K562 (cell line): ENCODE measurements around the gene KRT1. TPM values are rescaled to one million over a fixed set of nuclear protein-coding genes. Genes with fewer than 3 reads are reported as not detected.

ENCODE experiments used
- C11orf30 ChIP-seq: fragments of 450-650 bp; IDR thresholded peaks from 2 replicates; pipeline ENCODE4 v1.6.1; 2016; ENCODE audit warnings: low read depth, mild to moderate bottlenecking
- CBX2 ChIP-seq: fragments of 200-600 bp; sonication (generic); IDR thresholded peaks from one replicate; pipeline ENCODE4 v1.6.1; 2012; ENCODE audit warnings: mild to moderate bottlenecking, low read length, inconsistent platforms; ENCODE audit not compliant: insufficient read depth, poor library complexity, severe bottlenecking
- CCAR2 ChIP-seq: fragments of 200-400 bp; formaldehyde crosslinking; IDR thresholded peaks from 2 replicates; pipeline ENCODE4 v1.6.1; 2017; ENCODE audit warnings: mild to moderate bottlenecking, low read depth, low read length
- ESRRA ChIP-seq: fragments of 450-650 bp; IDR thresholded peaks from 2 replicates; pipeline ENCODE4 v1.6.1; 2014; ENCODE audit warnings: low read depth, mild to moderate bottlenecking, moderate library complexity, borderline replicate concordance
- GTF2F1 ChIP-seq: IDR thresholded peaks from 2 replicates; pipeline ENCODE4 v1.6.1; 2011; ENCODE audit warnings: low read depth, low read length, improper control_type of control experiment
- HDAC2 ChIP-seq: fragments of 450-650 bp; IDR thresholded peaks from 2 replicates; pipeline ENCODE4 v1.6.1; 2016; ENCODE audit warnings: mild to moderate bottlenecking
- JUND ChIP-seq, 2 experiments: IDR thresholded peaks; 2 replicates in 1 of 2; 3 replicates in 1 of 2; pipeline ENCODE4 v1.6.1; 2011; ENCODE audit warnings: borderline replicate concordance in 2 of 2, low read depth in 2 of 2, low read length in 2 of 2, improper control_type of control experiment in 1 of 2, missing biosample characterization in 1 of 2, missing genetic modification characterization in 1 of 2, missing genetic modification reagents in 1 of 2
- KLF1 ChIP-seq: fragments of 450-650 bp; IDR thresholded peaks from 2 replicates; pipeline ENCODE4 v1.6.1; 2016; ENCODE audit warnings: missing genetic modification characterization, missing compliant biosample characterization
- LCOR ChIP-seq: sonication (generic); formaldehyde crosslinking; IDR thresholded peaks from 2 replicates; pipeline ENCODE4 v1.8.0; 2022; ENCODE audit warnings: mild to moderate bottlenecking, missing genetic modification reagents
- MAZ ChIP-seq, 2 experiments: fragments of 450-650 bp in 1 of 2; sonication (generic) in 1 of 2; formaldehyde crosslinking; IDR thresholded peaks in 1 of 2; conservative IDR thresholded peaks in 1 of 2; 2 replicates each; pipeline versions ENCODE4 v1.4.0 to v1.5.0; 2020; ENCODE audit warnings: mild to moderate bottlenecking in 1 of 2, missing genetic modification reagents in 1 of 2
- MECOM ChIP-seq: fragments of 250-450 bp; sonication (Bioruptor Pico); IDR thresholded peaks from 2 replicates; pipeline ENCODE4 v1.8.0; 2022; ENCODE audit warnings: inconsistent platforms
- MEIS2 ChIP-seq: fragments of 450-650 bp; IDR thresholded peaks from 2 replicates; pipeline ENCODE4 v1.6.1; 2014; ENCODE audit warnings: mild to moderate bottlenecking; ENCODE audit not compliant: partially characterized antibody
- NCOA1 ChIP-seq: fragments of 450-650 bp; IDR thresholded peaks from 2 replicates; pipeline ENCODE4 v1.6.1; 2016; ENCODE audit warnings: low read depth
- NFIC ChIP-seq: fragments of 450-650 bp; IDR thresholded peaks from 2 replicates; pipeline ENCODE4 v1.6.1; 2017; ENCODE audit warnings: mild to moderate bottlenecking, inconsistent platforms
- PRPF4 ChIP-seq: fragments of 200-400 bp; formaldehyde crosslinking; IDR thresholded peaks from one replicate; pipeline ENCODE4 v1.6.1; 2017; ENCODE audit warnings: low read length, low read depth, mild to moderate bottlenecking; ENCODE audit not compliant: insufficient read depth, poor library complexity, severe bottlenecking
- RFX5 ChIP-seq: IDR thresholded peaks from 2 replicates; pipeline ENCODE4 v1.6.1; 2011; ENCODE audit warnings: low read depth, mild to moderate bottlenecking, improper control_type of control experiment, low read length
- SMAD3 ChIP-seq: fragments of 450-650 bp; formaldehyde crosslinking; conservative IDR thresholded peaks from 2 replicates; pipeline ENCODE4 v1.4.0; 2020; ENCODE audit warnings: mild to moderate bottlenecking
- STAT5A ChIP-seq: IDR thresholded peaks from 2 replicates; pipeline ENCODE4 v1.6.1; 2012; ENCODE audit warnings: low read length, inconsistent platforms, borderline replicate concordance
- ZNF24 ChIP-seq: fragments of 450-650 bp; IDR thresholded peaks from 2 replicates; pipeline ENCODE4 v1.6.1; 2016
- ZNF830 ChIP-seq: fragments of 250-450 bp; sonication (Bioruptor Pico); IDR thresholded peaks from 2 replicates; pipeline ENCODE4 v1.5.0; 2021; ENCODE audit warnings: mild to moderate bottlenecking
- polyA plus RNA-seq, 8 experiments: library from polyadenylated mRNA; depleted of rRNA in 4 of 8; stranded (reverse) in 5 of 8; unstranded in 3 of 8; fragments of >200 nt; fragmentation: Nextera tagmentation in 2 of 8; fragmentation: Illumina TruSeq in 1 of 8; extraction: Ambion mirVana in 2 of 8; extraction: Trizol in 1 of 8; gene quantifications; 2 replicates each; pipeline versions ENCODE4 v1.2.1 to v1.2.3, GENCODE V29; 2011 to 2014; ENCODE audit warnings: inconsistent platforms in 1 of 8, missing spikeins in 1 of 8
- total RNA-seq, 7 experiments: library from RNA; depleted of rRNA in 6 of 7; stranded (reverse); fragments of >200 nt in 6 of 7; fragmentation: Illumina TruSeq in 2 of 7; extraction: Trizol in 2 of 7; gene quantifications; 2 replicates each; pipeline versions ENCODE4 v1.2.1 to v1.2.3, GENCODE V29; 2011 to 2021; ENCODE audit warnings: low replicate concordance in 1 of 7
- TF ChIP-seq, protein P1 (sequence below): fragments of 250-450 bp; sonication (Bioruptor Pico); IDR thresholded peaks from 2 replicates; pipeline ENCODE4 v1.4.0; 2020; ENCODE audit warnings: mild to moderate bottlenecking
- TF ChIP-seq, protein P2 (sequence below), 2 experiments: fragments of 450-650 bp in 1 of 2; IDR thresholded peaks; 2 replicates each; pipeline ENCODE4 v1.6.1; 2011 to 2017; ENCODE audit warnings: low read depth in 2 of 2, antibody characterized with exemption in 1 of 2, borderline replicate concordance in 1 of 2, low read length in 1 of 2, mild to moderate bottlenecking in 1 of 2, mixed read lengths in 1 of 2; ENCODE audit not compliant: control insufficient read depth in 1 of 2
- TF ChIP-seq, protein P3 (sequence below): sonication (generic); formaldehyde crosslinking; IDR thresholded peaks from 2 replicates; pipeline ENCODE4 v1.8.0; 2022; ENCODE audit warnings: mild to moderate bottlenecking, low read depth, missing genetic modification reagents

KRT1 gene
- total and polyA plus RNA-seq, 9 of the 15 experiments (the other 6 are each of a cell fraction or from before 2014, with no cell fraction given) = 0.18 TPM; not detected in 8

DNA sequence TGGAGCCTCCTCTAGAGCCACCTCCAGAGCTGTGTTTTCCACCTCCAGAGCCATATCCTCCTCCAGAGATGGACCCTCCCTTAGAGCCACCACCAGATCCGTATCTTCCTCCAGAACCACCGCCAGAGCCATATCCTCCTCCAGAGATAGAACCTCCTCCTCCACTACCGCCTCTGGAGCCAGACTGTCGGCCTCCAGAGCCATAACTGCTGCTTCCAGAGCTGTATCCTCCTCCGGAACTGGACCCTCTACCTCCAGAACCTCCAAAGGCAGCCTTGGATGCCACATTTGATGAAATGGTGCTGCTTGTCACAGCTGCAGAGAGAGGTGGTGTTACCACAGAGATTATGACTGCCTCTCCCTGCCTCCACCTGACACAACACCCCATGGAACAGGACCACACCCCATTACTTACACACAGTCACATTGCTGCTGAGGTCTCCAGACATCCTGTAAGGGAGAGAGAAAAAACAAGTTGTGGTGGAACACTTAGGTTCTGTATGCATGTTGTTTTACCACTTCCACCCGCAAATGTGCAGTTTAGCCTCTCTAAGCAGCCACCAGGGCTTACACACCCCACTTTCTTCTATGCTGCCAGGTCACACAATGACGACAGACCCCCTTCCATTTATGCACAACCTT is 35.0 kb downstream of the KRT1 start (continued):
- TF ChIP-seq, protein P1, sequence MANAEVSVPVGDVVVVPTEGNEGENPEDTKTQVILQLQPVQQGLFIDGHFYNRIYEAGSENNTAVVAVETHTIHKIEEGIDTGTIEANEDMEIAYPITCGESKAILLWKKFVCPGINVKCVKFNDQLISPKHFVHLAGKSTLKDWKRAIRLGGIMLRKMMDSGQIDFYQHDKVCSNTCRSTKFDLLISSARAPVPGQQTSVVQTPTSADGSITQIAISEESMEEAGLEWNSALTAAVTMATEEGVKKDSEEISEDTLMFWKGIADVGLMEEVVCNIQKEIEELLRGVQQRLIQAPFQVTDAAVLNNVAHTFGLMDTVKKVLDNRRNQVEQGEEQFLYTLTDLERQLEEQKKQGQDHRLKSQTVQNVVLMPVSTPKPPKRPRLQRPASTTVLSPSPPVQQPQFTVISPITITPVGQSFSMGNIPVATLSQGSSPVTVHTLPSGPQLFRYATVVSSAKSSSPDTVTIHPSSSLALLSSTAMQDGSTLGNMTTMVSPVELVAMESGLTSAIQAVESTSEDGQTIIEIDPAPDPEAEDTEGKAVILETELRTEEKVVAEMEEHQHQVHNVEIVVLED (CRISPR knock-in tag) = no peak
- TF ChIP-seq ESRRA (0 out of 2 replicates have a peak, but pooled peaks have one; percentile 15), C11orf30 (no peak), HDAC2 (0 out of 2 replicates have a peak, but pooled peaks have one; percentile 34), KLF1 (tag) (no peak), MECOM (CRISPR knock-in tag) (no peak), NFIC (no peak), CBX2 (no peak), STAT5A (no peak), RFX5 (no peak), MEIS2 (no peak), JUND (IDR thresholded peaks at IDR 0.05; ENCODE audit: borderline replicate concordance, low read depth, low read length) (no peak), JUND (tag; IDR thresholded peaks at IDR 0.05; ENCODE audit: borderline replicate concordance, low read depth, low read length) (no peak), ZNF830 (CRISPR knock-in tag) (no peak), SMAD3 (CRISPR knock-in tag) (no peak), GTF2F1 (no peak), NCOA1 (no peak), LCOR (CRISPR knock-in tag) (no peak), ZNF24 (no peak), PRPF4 (no peak), CCAR2 (no peak), MAZ (CRISPR knock-in tag; conservative IDR thresholded peaks at IDR 0.05 in 1 of 2, IDR thresholded peaks at IDR 0.05 in 1 of 2) (no peak)
- TF ChIP-seq, protein P2, sequence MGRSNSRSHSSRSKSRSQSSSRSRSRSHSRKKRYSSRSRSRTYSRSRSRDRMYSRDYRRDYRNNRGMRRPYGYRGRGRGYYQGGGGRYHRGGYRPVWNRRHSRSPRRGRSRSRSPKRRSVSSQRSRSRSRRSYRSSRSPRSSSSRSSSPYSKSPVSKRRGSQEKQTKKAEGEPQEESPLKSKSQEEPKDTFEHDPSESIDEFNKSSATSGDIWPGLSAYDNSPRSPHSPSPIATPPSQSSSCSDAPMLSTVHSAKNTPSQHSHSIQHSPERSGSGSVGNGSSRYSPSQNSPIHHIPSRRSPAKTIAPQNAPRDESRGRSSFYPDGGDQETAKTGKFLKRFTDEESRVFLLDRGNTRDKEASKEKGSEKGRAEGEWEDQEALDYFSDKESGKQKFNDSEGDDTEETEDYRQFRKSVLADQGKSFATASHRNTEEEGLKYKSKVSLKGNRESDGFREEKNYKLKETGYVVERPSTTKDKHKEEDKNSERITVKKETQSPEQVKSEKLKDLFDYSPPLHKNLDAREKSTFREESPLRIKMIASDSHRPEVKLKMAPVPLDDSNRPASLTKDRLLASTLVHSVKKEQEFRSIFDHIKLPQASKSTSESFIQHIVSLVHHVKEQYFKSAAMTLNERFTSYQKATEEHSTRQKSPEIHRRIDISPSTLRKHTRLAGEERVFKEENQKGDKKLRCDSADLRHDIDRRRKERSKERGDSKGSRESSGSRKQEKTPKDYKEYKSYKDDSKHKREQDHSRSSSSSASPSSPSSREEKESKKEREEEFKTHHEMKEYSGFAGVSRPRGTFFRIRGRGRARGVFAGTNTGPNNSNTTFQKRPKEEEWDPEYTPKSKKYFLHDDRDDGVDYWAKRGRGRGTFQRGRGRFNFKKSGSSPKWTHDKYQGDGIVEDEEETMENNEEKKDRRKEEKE (IDR thresholded peaks at IDR 0.05; ENCODE audit: borderline replicate concordance in 1 of 2, control insufficient read depth in 1 of 2, low read depth in 2 of 2, low read length in 1 of 2) = no peak
- TF ChIP-seq, protein P3, sequence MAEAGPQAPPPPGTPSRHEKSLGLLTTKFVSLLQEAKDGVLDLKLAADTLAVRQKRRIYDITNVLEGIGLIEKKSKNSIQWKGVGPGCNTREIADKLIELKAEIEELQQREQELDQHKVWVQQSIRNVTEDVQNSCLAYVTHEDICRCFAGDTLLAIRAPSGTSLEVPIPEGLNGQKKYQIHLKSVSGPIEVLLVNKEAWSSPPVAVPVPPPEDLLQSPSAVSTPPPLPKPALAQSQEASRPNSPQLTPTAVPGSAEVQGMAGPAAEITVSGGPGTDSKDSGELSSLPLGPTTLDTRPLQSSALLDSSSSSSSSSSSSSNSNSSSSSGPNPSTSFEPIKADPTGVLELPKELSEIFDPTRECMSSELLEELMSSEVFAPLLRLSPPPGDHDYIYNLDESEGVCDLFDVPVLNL = no peak
